NCI-H446 (cell line): ENCODE measurements around the gene IQUB.
"Not testable (repeated sequence)": the region's sequence is repeated elsewhere in the genome, so short reads cannot be mapped to it uniquely, and the experiment has no call there.

Experiments used
- DNase-seq, 2 experiments: peaks; one replicate each; lab custom pipeline; 2025; lab: John Stamatoyannopoulos, UW

The IQUB gene

GRCh38 chr7:123415625-123416024, 118.8 kb downstream of the IQUB start:
- DNase-seq = no peak

- no peak for DNase-seq
Measured at GRCh38 chr7:123410273-123410904, 124.0 kb downstream of the IQUB start.

GRCh38 chr7:123407951-123408350, 126.4 kb downstream of the IQUB start:
- not testable (repeated sequence) for DNase-seq
